Stimulated activated CD8-positive, alpha-beta memory T cell treated with anti-CD3 and anti-CD28 coated beads, Interleukin-4, amount 100 ng/mL, for 1 hour (primary cell): ENCODE data around the gene COMP.

ENCODE experiments used
- DNase-seq, 2 donors: peaks; one replicate each; pipeline ENCODE4 v3.0.0-alpha.2; 2020; ENCODE audit warnings: low read depth in 2 of 2, low spot score in 1 of 2

The COMP gene

DNA sequence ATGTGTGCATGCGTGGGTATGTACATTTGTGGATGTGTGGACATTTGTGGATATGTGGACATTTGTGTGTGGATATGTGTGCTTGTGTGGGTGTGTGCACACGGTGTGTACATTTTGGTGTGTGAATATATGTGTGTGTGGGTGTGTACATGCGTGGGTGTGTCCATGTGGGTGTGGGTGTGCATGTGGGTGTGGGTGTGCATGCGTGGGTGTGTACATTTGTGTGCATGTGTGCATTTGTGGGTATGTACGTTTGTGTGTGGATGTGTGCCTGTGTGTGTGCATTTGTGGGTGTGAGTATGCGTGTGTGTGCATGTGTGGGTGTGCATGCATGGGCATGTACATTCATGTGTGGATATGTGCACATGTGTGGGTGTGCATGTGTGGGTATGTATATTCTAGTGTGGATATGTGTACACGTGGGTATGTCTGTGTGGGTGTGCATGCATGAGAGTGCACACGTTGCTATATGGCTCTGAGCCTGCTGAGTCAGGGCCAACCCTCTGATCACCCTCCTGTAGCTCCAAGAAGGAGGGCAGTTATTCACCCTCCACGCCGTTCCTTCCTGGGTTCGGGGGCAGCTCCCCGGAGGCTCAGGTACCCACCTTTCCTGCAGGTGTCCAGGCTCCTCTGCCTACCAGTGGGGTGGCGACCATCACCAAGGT, 20.3 kb downstream of the COMP start:
- DNase-seq: no peak

- DNase-seq: no peak
Measured at GRCh38 chr19:18769989-18770528, 21.0 kb downstream of the COMP start.

DNA sequence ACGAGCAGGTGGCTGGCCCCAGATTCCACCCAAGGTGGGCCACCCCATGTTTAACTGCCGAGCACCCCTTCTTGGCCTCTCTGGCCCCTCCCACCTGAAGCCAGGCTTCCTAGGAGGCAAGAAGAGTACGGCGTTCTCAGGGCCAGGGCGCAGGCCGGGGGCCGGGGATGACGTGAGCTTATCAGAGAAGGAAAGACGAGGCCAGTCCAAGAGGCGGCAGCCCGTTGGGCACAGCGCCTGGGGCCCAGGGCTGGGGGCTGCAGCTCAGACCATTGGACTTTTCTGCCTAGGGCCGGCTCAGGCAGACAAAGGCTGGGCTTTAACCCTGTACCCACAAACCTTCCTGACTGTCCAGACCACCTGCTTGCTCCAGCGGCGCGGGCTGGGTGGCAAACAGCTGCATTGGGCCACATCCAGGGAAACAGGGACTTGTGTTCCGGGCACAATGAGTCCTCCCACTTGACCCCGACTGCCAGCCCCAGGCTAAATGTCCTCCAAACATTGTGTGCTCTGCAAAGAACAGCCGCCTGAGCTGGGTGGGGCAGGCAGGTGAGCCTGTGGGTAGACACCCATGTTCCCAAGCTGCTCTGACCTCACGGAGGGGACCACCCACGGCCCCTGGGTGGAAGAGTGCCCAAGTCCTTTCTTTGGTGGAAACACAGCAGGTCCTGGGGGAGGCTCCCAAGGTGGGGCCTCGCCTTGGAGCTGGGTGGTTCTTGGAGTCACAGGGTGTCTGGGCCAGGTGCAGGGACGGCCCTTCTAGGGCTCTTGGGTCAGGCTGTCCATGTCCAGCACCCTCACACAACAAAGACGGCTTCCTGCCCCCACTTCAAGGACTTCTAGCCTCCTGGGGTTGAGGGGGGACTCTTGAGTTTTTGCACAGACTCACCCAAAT, 21.9 kb downstream of the COMP start:
- DNase-seq: no peak

DNA sequence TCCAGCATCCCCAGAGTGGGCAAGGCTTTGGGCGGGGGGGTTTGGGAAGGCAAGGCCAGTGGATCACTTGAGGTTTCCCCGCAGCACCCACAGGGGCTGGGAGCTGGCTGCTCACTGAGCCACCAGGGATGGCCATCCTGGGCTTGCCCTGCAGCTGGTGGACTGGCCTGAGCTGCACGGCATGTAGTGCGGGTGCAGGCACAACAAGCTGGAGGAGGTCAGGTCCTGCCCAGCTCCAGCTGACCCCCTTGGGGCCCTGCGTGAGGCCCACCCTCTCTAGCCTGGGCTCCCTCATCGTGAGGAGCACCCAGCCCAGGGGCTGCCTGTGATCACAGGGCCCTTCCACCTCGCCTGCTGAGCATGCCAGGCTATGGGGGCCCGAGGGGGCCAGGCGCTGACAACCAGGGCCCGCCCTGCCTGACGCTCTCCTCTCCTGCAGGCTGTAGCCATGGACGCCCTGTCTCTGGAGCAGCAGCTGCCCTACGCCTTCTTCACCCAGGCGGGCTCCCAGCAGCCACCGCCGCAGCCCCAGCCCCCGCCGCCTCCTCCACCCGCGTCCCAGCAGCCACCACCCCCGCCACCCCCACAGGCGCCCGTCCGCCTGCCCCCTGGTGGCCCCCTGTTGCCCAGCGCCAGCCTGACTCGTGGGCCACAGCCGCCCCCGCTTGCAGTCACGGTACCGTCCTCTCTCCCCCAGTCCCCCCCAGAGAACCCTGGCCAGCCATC, 22.9 kb downstream of the COMP start:
- DNase-seq: no peak

GRCh38 chr19:18765224-18765623, 25.9 kb downstream of the COMP start:
- DNase-seq: no peak

- DNase-seq: no peak
Measured at GRCh38 chr19:18764591-18765051, 26.5 kb downstream of the COMP start.

GRCh38 chr19:18763674-18764590, 27.2 kb downstream of the COMP start:
- DNase-seq: no peak

DNA sequence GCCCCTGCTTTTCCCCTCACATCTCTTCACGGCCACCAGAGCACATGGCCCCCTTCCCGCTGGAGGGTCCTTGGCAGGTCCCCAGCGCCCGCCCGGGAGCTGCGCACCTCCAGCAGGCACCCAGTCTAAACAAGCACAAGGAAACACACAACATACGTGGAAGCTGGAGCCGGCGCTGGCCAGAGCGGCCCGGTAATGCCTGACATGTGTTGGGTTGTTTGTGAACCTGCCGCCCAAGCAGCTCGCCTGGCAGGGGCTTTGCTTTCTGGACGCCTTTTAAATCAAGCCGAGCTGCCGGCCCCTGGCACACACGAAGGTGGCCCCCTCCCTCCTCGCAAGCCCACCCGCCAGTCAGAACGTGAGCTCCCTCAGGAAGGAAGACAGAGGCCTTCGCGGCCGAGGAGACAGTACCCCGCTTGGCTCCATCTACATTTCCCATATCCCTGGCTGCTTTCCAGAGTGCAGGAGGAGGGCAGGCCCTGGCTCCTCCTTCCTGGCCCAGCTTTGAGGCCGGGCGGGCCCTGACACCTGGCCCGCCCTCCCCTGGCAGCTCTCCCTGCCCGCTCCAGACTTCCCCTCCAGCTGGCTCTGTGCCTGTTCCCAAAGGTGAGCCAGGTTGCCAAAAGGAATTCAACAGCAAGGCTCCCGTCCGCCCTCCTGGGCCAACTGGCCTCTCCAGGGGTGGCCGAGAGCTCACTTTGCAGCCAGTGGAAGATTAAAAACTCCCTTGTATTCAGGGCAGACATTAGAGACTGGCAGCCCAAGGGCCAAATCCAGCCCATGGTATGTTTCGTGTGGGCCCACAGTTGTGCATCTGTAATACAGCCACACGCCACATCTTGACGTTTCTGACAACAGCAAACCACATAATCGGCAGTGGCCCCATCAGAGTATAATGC, 28.7 kb downstream of the COMP start:
- DNase-seq: no peak

DNA sequence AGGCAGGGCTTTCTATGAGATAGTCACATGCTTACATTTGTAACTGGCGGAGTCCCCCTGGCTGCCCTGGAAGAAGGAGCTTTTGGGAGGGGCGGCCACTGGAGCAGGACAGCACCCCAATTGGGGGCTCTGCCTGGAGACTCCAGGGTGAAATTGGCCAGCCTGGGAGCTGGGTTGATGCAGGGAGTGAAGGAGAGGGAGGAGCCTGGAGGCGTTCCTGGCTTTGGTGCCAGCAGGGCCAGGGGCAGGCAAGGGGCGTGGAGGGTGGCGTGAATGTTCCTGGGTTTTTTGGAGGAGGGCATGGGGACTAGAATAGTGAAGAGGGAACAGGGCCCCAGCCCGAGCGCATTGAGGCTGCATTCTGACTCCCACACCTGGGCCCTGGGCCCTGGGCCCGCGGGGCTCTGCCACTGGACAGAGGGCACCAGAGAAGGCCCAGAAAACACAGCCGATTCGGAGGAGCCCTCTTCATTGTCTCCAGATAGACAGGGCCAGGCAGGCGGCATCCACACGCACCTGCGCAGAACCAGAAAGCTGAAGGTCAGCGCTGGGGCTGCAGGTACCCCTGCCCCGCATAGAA, 29.5 kb downstream of the COMP start:
- DNase-seq: no peak

DNA sequence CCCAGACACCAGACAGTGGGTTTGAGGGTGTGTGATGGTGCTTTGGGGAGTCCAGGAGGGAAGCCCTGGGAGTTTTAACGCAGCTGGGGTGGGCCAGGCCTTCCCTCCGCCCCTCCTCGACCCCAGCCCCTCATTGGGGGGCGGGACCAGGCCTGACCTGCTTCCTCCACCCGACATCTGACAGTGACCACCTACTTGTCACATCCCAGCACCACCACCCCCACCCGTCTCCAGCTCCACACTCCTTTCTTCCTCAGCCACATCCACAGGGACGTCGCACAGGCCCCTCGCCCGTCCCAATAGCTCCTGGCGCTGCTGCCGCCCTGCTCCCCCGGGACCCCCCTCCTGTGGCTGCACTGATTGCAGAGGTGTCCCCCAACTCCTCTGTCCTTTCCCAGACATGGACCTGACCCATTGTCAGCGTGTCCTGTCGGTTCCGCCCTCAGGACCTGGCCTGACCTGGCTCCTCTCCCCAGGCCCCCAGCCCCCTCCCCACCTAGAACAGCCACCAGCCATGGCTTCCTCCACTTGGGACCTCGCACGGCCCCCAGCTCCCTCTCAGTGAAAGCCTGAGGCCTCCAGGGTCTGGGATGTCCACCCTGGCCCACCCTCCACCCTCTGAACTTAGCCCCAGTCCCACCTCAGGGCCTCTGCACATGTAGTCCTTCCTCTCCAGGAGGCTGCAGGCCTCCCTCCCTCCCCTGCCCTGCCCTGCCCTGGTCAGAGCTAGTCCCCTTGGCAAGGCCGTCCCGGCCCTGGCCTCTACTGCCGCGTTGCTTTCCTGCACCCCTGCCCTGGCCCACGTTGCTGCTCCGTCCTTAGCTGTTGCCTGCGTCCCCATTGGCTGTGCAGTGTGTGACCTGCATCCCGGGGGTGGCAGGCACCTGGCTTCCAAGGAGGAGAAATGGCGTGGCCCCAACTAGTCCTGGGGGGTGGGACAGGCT, 30.4 kb downstream of the COMP start:
- DNase-seq: no peak

DNA sequence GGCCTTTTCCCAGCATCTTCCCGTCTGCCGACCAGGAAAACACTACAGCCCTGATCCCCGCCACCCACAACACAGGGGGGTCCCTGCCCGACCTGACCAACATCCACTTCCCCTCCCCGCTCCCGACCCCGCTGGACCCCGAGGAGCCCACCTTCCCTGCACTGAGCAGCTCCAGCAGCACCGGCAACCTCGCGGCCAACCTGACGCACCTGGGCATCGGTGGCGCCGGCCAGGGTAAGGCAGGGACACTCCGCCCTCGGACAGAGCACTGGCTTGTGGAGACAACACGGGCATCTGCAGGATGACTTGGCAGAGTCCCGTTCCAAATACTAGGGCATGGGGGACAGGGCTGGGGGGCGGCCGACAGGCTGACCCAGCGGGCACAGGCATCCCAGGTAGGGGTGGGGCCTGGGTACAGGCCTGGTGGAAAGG, 31.1 kb downstream of the COMP start:
- DNase-seq: no peak

DNA sequence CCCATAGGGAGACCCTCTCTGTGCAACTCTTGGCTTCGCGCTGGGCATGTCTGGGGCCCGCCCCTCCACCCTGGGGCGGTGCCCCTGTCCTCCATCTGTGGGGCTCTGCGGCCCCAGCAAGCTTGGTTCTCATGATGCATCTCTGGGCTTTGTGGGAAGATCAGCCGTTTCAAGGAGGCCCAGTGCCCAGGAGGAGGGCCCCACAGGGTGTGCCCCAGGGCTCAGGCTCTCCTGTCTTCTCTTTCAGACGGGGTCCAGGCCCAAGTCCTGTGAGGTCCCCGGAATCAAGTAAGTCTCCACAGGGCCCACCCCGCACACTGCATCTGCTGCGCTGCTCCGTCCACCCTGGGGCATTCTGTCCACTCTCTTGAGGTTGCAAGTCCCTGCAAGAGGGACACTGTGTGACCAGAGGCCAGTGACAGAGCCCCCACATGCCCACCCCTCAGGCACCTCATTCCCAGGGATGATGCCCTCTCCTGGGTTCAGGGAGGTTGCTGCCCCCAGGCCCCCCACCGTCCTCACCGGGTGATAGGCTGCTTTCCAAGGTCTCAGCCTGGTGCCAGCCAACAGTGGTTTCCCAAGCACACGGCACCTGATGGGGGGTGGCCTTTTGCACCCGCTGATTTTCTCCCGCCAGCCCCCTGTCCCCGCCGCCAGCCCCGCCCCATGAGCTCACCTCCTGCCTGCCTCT, 31.7 kb downstream of the COMP start:
- no peak for DNase-seq

- no peak for DNase-seq
Measured at GRCh38 chr19:18756896-18757295, 34.2 kb downstream of the COMP start.

GRCh38 chr19:18754501-18754900, 36.6 kb downstream of the COMP start:
- DNase-seq: no peak

DNA sequence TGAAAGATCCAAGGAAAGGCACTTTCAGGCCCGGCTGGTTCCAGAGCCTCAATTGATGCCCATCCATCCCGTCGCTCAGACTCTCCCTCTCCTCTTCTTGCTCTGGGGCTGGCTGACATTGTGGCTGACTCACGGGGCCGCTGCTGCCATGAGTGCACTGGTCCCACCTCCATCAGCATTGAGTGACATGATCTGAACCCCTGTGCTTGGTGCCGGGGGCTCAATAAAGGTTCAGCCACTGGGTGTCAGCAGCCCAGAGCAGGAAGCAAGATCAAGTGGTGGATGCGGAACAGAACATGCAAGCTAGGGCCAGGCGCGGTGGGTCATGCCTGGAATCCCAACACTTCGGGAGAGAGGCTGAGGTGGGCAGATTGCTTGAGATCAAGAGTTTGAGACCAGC, 39.5 kb downstream of the COMP start:
- no peak for DNase-seq

- no peak for DNase-seq
Measured at GRCh38 chr19:18750295-18750970, 40.7 kb downstream of the COMP start.
